ENCODE data around the gene CDKN2B-AS1.

DNA sequence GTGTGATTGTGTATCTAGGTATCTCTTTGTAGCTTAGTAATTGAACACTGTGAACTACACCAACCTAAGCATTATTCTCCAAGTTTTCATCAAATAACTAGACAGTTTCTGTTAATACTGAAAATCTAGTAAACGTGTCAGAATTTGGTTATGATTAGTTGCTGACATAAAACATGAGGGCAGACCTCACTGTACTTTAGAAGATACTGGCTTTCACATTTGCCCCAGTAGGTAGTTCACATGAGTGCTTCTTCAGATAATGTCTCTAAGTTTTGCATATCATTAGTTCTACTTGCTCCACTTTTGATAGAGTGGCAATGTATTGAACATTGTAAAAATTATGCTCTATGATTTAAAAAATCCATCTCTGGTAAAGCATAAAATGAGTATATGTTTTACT is 7.4 kb downstream of the CDKN2B-AS1 start:
- no peak for TF ChIP-seq CTCF (IDR thresholded peaks at IDR 0.05 in 8 of 11, conservative IDR thresholded peaks at IDR 0.05 in 3 of 11)
- TF ChIP-seq POLR2A (IDR thresholded peaks at IDR 0.05), result no peak
- no peak for TF ChIP-seq POLR2AphosphoS5 (IDR thresholded peaks at IDR 0.05)
